ENCODE measurements around the gene HOMER2. TPM values are rescaled to one million over a fixed set of nuclear protein-coding genes. Genes with fewer than 3 reads are reported as not detected.
"Not testable (repeated sequence)": the region's sequence is repeated elsewhere in the genome, so short reads cannot be mapped to it uniquely, and the experiment has no call there.

Gene HOMER2
- total RNA-seq, 2 experiments from 2014 or later, result 3.1 to 3.3 TPM

DNA sequence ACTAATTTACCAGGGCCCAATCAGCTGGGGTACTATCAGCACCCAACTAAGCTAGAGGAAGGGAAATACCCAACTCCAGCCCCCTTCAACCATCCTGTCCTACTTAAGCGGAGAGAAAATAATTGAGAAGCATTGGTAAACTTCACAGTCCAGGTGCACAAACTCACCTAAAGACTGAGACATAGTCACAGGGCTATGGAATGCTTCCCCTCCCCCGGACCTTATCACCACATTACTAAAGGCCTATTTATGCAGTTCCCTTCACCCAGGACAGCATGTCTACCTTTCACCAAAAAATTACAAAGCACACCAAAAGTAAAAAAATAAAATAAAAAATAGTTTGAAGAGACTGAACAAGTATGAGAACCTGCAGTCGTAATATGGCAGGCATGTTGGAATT is 47.9 kb downstream of the HOMER2 start:
- DNase-seq, result no peak
- H3K36me3 Mint-ChIP-seq, result peaks cover 2% of the 10 kb centered on the region
- H3K9me3 Mint-ChIP-seq, result peaks cover 17% of the 10 kb centered on the region
- H3K4me1 Mint-ChIP-seq, result no peaks in the 10 kb centered on the region
- no peak overlapping the region for H3K4me3 Mint-ChIP-seq
- H3K27ac Mint-ChIP-seq, result no peak overlapping the region
- no peaks in the 10 kb centered on the region for H3K27me3 Mint-ChIP-seq

GRCh38 chr15:82903511-82903910 is 49.0 kb downstream of the HOMER2 start:
- Mint-ChIP-seq H3K27ac (no peak overlapping the region), H3K36me3 (no peaks in the 10 kb centered on the region), H3K4me3 (no peak overlapping the region), H3K4me1 (no peaks in the 10 kb centered on the region), H3K27me3 (no peaks in the 10 kb centered on the region), H3K9me3 (peaks cover 8% of the 10 kb centered on the region)
- no peak for DNase-seq

DNA sequence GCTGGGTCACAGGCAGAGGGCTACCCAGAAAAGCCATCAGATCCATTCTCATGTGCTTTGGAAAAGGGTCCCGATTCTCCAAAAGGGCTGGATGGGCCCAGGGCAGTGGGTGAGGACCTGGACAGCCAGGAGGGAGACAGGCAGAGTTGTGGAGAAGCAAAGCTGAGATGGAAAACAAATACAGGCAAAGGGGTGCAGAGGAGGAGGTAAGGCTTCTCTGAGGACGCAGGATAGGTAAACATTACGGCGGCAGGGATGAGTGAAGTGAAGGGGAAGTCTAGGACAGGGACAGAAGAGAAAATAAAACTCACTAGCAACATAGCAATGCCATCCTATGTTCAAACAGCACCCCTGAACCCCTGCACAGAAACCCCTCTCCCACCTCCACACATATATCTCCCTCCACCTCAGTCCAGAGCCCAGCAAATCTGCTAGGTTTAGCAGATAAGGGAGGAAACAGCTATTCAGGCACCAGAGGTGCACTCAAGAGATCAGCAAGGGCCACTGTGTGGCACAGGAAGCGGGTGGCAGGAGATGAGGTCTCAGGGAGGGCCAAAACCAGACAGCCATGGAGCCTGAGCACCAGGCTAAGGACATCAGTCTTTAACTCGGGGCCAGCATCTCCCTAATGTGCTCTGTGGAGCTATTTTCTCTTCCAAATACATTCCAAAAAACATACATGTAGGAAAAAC is 51.3 kb downstream of the HOMER2 start:
- no peaks in the 10 kb centered on the region for H3K4me1 Mint-ChIP-seq
- H3K9me3 Mint-ChIP-seq, result no peaks in the 10 kb centered on the region
- no peak overlapping the region for H3K4me3 Mint-ChIP-seq
- no peaks in the 10 kb centered on the region for H3K27me3 Mint-ChIP-seq
- no peaks in the 10 kb centered on the region for H3K36me3 Mint-ChIP-seq
- no peak overlapping the region for H3K27ac Mint-ChIP-seq
- no peak for DNase-seq

DNA sequence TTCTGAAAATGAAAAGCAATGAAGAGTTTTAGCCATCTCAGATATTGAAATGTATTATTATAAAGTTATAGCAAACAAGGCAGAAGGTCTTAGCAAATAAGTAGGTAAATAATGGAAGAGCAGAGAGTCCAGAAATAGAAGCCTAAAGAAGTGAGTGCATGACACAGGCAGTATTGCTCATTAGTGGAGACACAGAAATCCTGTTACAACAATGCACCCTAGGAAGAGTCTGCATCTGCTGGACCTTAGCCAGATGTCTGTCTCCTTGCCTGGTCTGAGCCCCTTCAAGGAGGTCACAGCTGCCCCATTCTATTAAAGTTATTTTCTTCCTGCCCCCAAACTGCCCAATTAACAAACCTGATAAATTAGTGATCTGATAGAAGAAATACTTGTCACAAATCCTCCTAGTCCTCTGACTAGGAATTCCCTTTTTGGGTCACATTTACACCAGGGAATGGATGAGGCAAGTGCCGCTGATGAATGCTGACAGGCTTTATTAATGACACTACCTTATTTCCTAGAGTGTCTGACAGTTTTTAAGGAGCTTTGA is 51.9 kb downstream of the HOMER2 start:
- Mint-ChIP-seq H3K27ac (no peak overlapping the region), H3K27me3 (no peaks in the 10 kb centered on the region), H3K4me1 (no peaks in the 10 kb centered on the region), H3K9me3 (no peaks in the 10 kb centered on the region), H3K4me3 (no peak overlapping the region), H3K36me3 (no peaks in the 10 kb centered on the region)
- DNase-seq, result no peak

DNA sequence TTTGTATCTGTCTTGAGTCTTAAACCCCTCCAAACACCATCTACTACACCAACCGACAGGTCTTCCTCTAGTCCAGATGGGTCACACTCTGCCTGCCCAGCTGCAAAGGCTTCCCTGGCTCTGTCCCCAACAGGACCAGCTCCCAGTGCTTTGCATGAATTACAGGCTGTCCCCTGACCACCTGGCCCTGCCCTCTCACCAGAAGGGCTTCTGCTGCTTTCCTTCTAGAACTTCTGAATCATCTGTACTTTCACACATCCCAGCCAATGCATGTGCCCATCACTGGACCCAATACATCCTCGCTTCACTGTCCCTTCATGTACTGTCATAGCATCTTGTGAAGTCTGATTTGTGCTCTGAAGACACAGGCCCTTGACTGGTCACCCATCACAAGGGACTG is 53.6 kb downstream of the HOMER2 start:
- no peaks in the 10 kb centered on the region for H3K4me1 Mint-ChIP-seq
- H3K36me3 Mint-ChIP-seq, result no peaks in the 10 kb centered on the region
- H3K27me3 Mint-ChIP-seq, result no peaks in the 10 kb centered on the region
- no peaks in the 10 kb centered on the region for H3K9me3 Mint-ChIP-seq
- DNase-seq, result no peak
- no peak overlapping the region for H3K27ac Mint-ChIP-seq
- no peak overlapping the region for H3K4me3 Mint-ChIP-seq

DNA sequence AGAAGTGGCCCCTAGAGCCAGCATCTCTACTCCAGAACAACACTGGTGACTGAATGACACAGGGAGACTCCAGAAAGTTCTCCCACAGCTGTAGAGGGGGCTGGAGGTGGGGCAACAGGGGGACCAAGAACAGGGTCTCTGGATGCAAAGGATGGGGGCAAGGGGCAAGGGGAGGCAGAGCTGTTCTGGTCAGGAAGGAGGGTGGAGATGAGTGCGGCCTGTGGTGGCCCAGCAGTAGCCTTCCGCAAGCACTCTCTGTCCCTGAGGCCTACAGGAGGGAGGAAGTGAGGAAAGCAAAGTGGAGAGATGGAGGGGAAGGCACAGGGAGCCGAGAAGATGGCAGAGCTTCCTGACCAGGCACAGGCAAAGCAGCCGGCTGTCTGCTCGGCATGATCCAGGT is 56.5 kb downstream of the HOMER2 start:
- Mint-ChIP-seq H3K9me3 (no peaks in the 10 kb centered on the region), H3K4me1 (no peaks in the 10 kb centered on the region), H3K27ac (no peak overlapping the region), H3K27me3 (no peaks in the 10 kb centered on the region), H3K36me3 (no peaks in the 10 kb centered on the region), H3K4me3 (no peak overlapping the region)
- DNase-seq, result no peak

DNA sequence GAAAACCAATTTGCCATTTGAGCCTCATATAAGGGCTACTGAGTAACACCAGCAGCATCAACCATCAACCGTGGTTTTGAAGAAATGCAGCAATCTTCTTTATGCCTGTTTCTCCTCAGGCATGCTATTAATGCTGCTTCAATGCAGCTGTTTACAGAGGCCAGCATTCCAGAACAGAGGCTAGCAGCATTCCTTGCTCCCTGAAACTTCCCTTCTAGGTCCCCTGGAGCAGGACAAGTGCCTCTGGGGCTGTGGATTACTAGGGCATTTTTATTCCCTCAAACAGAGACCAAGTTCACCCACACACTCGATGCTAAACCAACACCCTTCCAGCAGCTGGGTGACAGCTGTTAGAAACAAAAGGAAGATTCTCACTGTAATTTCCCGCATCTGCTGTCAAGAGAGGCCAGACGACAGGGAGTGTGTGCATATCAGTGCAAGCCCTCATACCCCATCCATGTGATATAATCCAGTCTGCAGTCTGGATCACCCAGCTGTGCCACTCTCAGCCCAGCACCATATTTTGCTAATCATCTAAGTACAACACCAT is 57.5 kb downstream of the HOMER2 start:
- H3K4me1 Mint-ChIP-seq, result no peaks in the 10 kb centered on the region
- no peak for DNase-seq
- H3K27me3 Mint-ChIP-seq, result no peaks in the 10 kb centered on the region
- H3K4me3 Mint-ChIP-seq, result no peak overlapping the region
- no peaks in the 10 kb centered on the region for H3K36me3 Mint-ChIP-seq
- H3K27ac Mint-ChIP-seq, result no peak overlapping the region
- H3K9me3 Mint-ChIP-seq, result no peaks in the 10 kb centered on the region

DNA sequence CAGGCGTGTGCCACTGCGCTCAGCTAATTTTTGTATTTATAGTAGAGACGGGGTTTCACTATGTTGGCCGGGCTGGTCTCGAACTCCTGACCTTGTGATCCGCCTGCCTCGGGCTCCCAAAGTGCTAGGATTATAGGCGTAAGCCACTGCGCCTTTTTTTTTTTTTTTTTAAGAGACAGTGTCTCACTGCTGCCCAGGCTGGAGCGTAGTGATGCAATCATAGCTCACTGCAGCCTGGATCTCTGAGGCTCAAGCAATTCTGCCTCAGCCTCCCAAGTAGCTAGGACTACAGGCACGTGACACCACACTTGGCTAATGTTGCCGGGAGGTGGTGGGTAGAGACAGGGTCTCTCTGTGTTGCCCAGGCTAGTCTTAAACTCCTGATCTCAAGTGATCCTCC is 59.0 kb downstream of the HOMER2 start:
- H3K4me3 Mint-ChIP-seq, H3K27me3 Mint-ChIP-seq, DNase-seq, H3K36me3 Mint-ChIP-seq, H3K4me1 Mint-ChIP-seq, H3K27ac Mint-ChIP-seq, H3K9me3 Mint-ChIP-seq: not testable (repeated sequence)

DNA sequence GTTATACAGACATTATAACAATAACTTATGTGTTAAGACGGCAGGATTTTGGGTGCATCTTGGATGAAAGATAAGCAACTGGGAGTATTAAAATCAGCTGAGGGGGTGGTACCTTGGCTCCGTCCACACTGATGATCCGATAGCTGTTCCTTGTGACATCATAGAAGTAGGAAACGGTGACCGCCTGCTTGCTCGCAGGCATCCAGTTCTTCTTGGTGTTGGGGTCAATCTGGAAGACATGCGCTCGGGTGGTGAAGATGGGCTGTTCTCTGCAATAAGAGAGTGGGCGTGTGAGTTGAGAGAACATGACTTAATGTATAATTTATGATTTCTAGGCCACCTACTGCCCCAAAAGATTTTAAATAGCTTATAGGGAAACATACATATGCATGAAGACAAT is 59.9 kb downstream of the HOMER2 start:
- Mint-ChIP-seq H3K4me3 (no peak overlapping the region), H3K27me3 (no peaks in the 10 kb centered on the region), H3K27ac (no peak overlapping the region), H3K9me3 (no peaks in the 10 kb centered on the region), H3K36me3 (no peaks in the 10 kb centered on the region), H3K4me1 (no peaks in the 10 kb centered on the region)
- no peak for DNase-seq

DNA sequence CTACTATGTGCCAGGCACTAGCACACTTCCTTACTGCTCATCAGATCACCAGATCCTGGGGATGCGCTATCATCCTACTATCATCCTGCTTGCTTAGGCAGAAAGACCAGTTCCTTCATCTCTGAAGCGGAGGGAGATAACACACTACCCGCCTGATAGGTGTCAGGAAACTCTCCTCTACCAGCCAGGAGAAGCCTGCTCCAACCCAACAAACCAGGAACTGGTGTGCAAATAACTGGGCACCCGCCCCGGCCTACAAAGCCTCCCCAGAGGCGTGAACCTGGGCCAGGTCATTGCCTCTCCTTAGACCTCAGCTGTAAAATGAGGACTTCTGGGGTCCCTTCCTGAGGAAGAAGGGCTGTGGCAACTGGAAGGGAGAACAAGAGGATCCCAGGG is 61.5 kb downstream of the HOMER2 start:
- Mint-ChIP-seq H3K27ac (no peak overlapping the region), H3K27me3 (no peaks in the 10 kb centered on the region), H3K36me3 (no peaks in the 10 kb centered on the region), H3K4me1 (no peaks in the 10 kb centered on the region), H3K9me3 (no peaks in the 10 kb centered on the region), H3K4me3 (no peak overlapping the region)
- no peak for DNase-seq

GRCh38 chr15:82890338-82890994 is 62.1 kb downstream of the HOMER2 start:
- H3K36me3 Mint-ChIP-seq, result no peaks in the 10 kb centered on the region
- no peak for DNase-seq
- no peak overlapping the region for H3K4me3 Mint-ChIP-seq
- H3K4me1 Mint-ChIP-seq, result no peaks in the 10 kb centered on the region
- no peaks in the 10 kb centered on the region for H3K9me3 Mint-ChIP-seq
- no peak overlapping the region for H3K27ac Mint-ChIP-seq
- no peaks in the 10 kb centered on the region for H3K27me3 Mint-ChIP-seq

GRCh38 chr15:82882273-82882928 is 70.1 kb downstream of the HOMER2 start:
- no peak overlapping the region for H3K4me3 Mint-ChIP-seq
- no peak for DNase-seq
- H3K27me3 Mint-ChIP-seq, result no peaks in the 10 kb centered on the region
- H3K4me1 Mint-ChIP-seq, result no peaks in the 10 kb centered on the region
- H3K9me3 Mint-ChIP-seq, result no peaks in the 10 kb centered on the region
- no peak overlapping the region for H3K27ac Mint-ChIP-seq
- no peaks in the 10 kb centered on the region for H3K36me3 Mint-ChIP-seq

- no peaks in the 10 kb centered on the region for H3K9me3 Mint-ChIP-seq
- no peaks in the 10 kb centered on the region for H3K36me3 Mint-ChIP-seq
- H3K27me3 Mint-ChIP-seq, result no peaks in the 10 kb centered on the region
- no peaks in the 10 kb centered on the region for H3K4me1 Mint-ChIP-seq
- no peak for DNase-seq
- H3K27ac Mint-ChIP-seq, result no peak overlapping the region
- H3K4me3 Mint-ChIP-seq, result no peak overlapping the region
Measured at GRCh38 chr15:82881747-82882146, 70.8 kb downstream of the HOMER2 start.

GRCh38 chr15:82880704-82881103 is 71.8 kb downstream of the HOMER2 start:
- Mint-ChIP-seq H3K27ac (no peak overlapping the region), H3K4me3 (no peak overlapping the region), H3K9me3 (no peaks in the 10 kb centered on the region), H3K27me3 (no peaks in the 10 kb centered on the region), H3K4me1 (no peaks in the 10 kb centered on the region), H3K36me3 (no peaks in the 10 kb centered on the region)
- DNase-seq, result no peak

GRCh38 chr15:82878325-82878724 is 74.2 kb downstream of the HOMER2 start:
- H3K36me3 Mint-ChIP-seq, result no peaks in the 10 kb centered on the region
- DNase-seq, result no peak
- H3K9me3 Mint-ChIP-seq, result no peaks in the 10 kb centered on the region
- no peak overlapping the region for H3K4me3 Mint-ChIP-seq
- no peaks in the 10 kb centered on the region for H3K4me1 Mint-ChIP-seq
- H3K27ac Mint-ChIP-seq, result no peak overlapping the region
- H3K27me3 Mint-ChIP-seq, result no peaks in the 10 kb centered on the region

All from activated naive CD8-positive, alpha-beta T cell treated with anti-CD3 and anti-CD28 coated beads for 36 hours (primary cell).